Lung (tissue), 12 donors: ENCODE measurements around the gene PMEPA1. TPM values are rescaled to one million over a fixed set of nuclear protein-coding genes. Genes with fewer than 3 reads are reported as not detected.

ENCODE experiments used
- ATAC-seq: fragments of 200-7000 bp; cut with Tn5 transposase; one replicate; pipeline ENCODE4 v1.9.1; 2020; ENCODE audit warnings: moderate number of reproducible peaks; ENCODE audit not compliant: insufficient read depth, low FRiP score
- DNase-seq, 3 donors: peaks; one replicate each; pipeline ENCODE4 v3.0.0-alpha.2; 2013 to 2017
- H3K27ac ChIP-seq, 2 donors: one replicate each; pipeline ENCODE4 v1.5.1; 2013; ENCODE audit warnings: mild to moderate bottlenecking in 2 of 2, moderate library complexity in 2 of 2, control low read depth in 1 of 2, inconsistent platforms in 1 of 2, low read depth in 1 of 2, low read length in 1 of 2
- H3K27me3 ChIP-seq, 3 donors: one replicate each; pipeline ENCODE4 v1.5.1; 2013; ENCODE audit warnings: low read length in 2 of 3; ENCODE audit not compliant: control insufficient read depth in 3 of 3, insufficient read depth in 3 of 3
- H3K36me3 ChIP-seq, 4 donors: one replicate each; pipeline ENCODE4 v1.5.1; 2013; ENCODE audit warnings: low read length in 4 of 4, mild to moderate bottlenecking in 1 of 4, moderate library complexity in 1 of 4; ENCODE audit not compliant: control insufficient read depth in 4 of 4, insufficient read depth in 4 of 4
- H3K4me1 ChIP-seq, 5 donors: one replicate each; pipeline ENCODE4 v1.5.1; 2013; ENCODE audit warnings: low read length in 5 of 5, mild to moderate bottlenecking in 2 of 5, moderate library complexity in 1 of 5; ENCODE audit not compliant: control insufficient read depth in 5 of 5, insufficient read depth in 5 of 5
- H3K4me3 ChIP-seq: one replicate; pipeline ENCODE4 v1.5.1; 2013; ENCODE audit warnings: mild to moderate bottlenecking, control low read depth, moderate library complexity
- H3K9ac ChIP-seq, 2 donors: one replicate each; pipeline ENCODE4 v1.5.1; 2013; ENCODE audit warnings: low read length in 2 of 2, control low read depth in 1 of 2; ENCODE audit not compliant: insufficient read depth in 1 of 2
- H3K9me3 ChIP-seq, 4 donors: one replicate each; pipeline ENCODE4 v1.5.1; 2013; ENCODE audit warnings: low read length in 3 of 4, mild to moderate bottlenecking in 1 of 4, moderate library complexity in 1 of 4; ENCODE audit not compliant: control insufficient read depth in 4 of 4, insufficient read depth in 3 of 4
- CTCF ChIP-seq: IDR thresholded peaks from 2 replicates; pipeline ENCODE4 v1.5.1; 2012; ENCODE audit warnings: mild to moderate bottlenecking; ENCODE audit errors: control extremely low read depth, extremely low read depth
- WGBS, 2 donors: extraction: QIAGEN DNeasy Blood & Tissue Kit; methylation state at CpG; one replicate each; pipeline ENCODE4 v1.1.7; 2013; 5-methylcytosine and 5-hydroxymethylcytosine counted together
- polyA plus RNA-seq, 2 donors: library from polyadenylated mRNA; stranded (reverse); fragments of 200-250 nt; gene quantifications; one replicate each; pipeline ENCODE4 v1.2.1, GENCODE V29; 2013
- total RNA-seq, 2 donors: library from RNA; depleted of rRNA in 1 of 2; stranded (reverse); fragments of >200 nt in 1 of 2; gene quantifications; one replicate each; pipeline ENCODE4 v1.2.1, GENCODE V29; 2014 to 2021
- donor health status: control.
- donor health status: control.
- donor health status: Bipolar disorder and iron deficiency.
- donor health status: healthy.
- donor health status: DM: yes; HTN: yes; CAD: no.

Gene PMEPA1
- total and polyA plus RNA-seq, 4 donors = 10.0 to 44.0 (median 23.9) TPM

- no peaks in the 10 kb centered on the region for H3K9me3 ChIP-seq
- H3K4me1 ChIP-seq = peaks cover 0 to 23% (median 7%) of the 10 kb centered on the region in 5 donors
- H3K36me3 ChIP-seq = peaks cover 3 to 11% (median 9%) of the 10 kb centered on the region in 4 donors
- 94 to 96% methylated on average over 9 of the region's 9 CpGs for WGBS, 2 donors
- ATAC-seq = no peak
- no peaks in the 10 kb centered on the region for H3K27me3 ChIP-seq
- no peak for TF ChIP-seq CTCF
- DNase-seq = no peak
- H3K27ac ChIP-seq = no peak overlapping the region
- H3K9ac ChIP-seq = no peak overlapping the region
- no peak overlapping the region for H3K4me3 ChIP-seq
These were observed 46.6 kb downstream of the PMEPA1 start for GRCh38 chr20:57663241-57663640.

- ATAC-seq (no peak), DNase-seq (peak in 1 of 3 donors; percentile 22)
- Histone ChIP-seq H3K4me3 (no peak overlapping the region), H3K27ac (no peak overlapping the region), H3K4me1 (peaks cover 0 to 17% (median 7%) of the 10 kb centered on the region in 5 donors), H3K9me3 (no peaks in the 10 kb centered on the region), H3K36me3 (peaks cover 3 to 14% (median 11%) of the 10 kb centered on the region in 4 donors), H3K27me3 (no peaks in the 10 kb centered on the region), H3K9ac (no peak overlapping the region)
- 87 to 91% methylated on average over 21 of the region's 21 CpGs for WGBS, 2 donors
- no peak for TF ChIP-seq CTCF
These were observed 47.2 kb downstream of the PMEPA1 start for GRCh38 chr20:57662456-57663240.

GRCh38 chr20:57661746-57662455 lies 47.9 kb downstream of the PMEPA1 start:
- Histone ChIP-seq H3K4me1 (peaks cover 0 to 13% (median 6%) of the 10 kb centered on the region in 5 donors), H3K9ac (no peak overlapping the region), H3K9me3 (no peaks in the 10 kb centered on the region), H3K4me3 (no peak overlapping the region), H3K27me3 (no peaks in the 10 kb centered on the region), H3K36me3 (peaks cover 3 to 21% (median 16%) of the 10 kb centered on the region in 4 donors), H3K27ac (no peak overlapping the region)
- DNase-seq (no peak), ATAC-seq (no peak)
- 90 to 91% methylated on average over 26 of the region's 26 CpGs for WGBS, 2 donors
- TF ChIP-seq CTCF = no peak
